Measurements from ENCODE around the gene TMEM123.

TMEM123 gene

DNA sequence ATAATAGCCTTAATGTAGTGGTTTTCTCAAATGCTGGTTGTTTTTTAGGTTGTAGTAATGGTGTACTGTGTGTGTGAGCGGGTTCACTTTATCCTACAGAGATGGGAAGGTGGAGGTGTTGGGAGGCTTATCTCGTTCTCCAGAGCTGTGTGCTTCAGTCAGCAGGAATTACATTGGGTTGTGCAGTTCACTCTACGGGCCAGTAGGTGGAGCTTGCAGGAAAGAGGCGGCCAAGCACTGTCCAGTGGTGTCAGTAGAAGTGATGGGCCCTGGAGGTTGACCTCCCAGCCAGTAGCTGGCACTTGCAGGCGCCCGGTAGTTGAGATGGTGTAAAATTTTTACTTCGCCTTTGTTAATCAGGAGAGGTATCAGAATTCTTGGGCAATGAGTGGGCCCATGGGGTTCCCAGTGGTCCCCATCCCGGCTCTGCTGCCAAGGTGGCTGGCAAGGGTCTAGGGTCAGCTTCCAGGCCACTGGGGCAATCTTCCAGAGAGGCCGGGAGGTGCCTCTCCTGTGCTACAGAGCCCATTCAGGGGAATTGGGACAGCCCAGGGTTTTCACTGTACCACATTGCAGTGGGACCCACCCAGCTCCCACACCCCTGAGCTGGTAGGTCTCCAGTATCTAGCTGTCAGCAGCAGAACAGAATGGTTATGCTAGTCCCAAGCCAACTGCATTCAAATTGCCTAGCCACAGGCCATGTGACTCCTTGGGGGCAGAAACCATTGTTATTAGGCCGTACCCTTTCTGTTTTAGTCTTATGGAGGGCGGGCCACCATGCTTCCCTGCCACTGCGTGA lies 61.7 kb downstream of the TMEM123 start:
- Histone ChIP-seq H3K36me3 (ENCODE audit: insufficient read depth) (no peaks in the 10 kb centered on the region), H3K4me2 (no peak overlapping the region)
- TF ChIP-seq, protein P1, sequence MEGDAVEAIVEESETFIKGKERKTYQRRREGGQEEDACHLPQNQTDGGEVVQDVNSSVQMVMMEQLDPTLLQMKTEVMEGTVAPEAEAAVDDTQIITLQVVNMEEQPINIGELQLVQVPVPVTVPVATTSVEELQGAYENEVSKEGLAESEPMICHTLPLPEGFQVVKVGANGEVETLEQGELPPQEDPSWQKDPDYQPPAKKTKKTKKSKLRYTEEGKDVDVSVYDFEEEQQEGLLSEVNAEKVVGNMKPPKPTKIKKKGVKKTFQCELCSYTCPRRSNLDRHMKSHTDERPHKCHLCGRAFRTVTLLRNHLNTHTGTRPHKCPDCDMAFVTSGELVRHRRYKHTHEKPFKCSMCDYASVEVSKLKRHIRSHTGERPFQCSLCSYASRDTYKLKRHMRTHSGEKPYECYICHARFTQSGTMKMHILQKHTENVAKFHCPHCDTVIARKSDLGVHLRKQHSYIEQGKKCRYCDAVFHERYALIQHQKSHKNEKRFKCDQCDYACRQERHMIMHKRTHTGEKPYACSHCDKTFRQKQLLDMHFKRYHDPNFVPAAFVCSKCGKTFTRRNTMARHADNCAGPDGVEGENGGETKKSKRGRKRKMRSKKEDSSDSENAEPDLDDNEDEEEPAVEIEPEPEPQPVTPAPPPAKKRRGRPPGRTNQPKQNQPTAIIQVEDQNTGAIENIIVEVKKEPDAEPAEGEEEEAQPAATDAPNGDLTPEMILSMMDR (conservative IDR thresholded peaks at IDR 0.05; ENCODE audit: low read depth, low read length): peak; percentile 88

DNA sequence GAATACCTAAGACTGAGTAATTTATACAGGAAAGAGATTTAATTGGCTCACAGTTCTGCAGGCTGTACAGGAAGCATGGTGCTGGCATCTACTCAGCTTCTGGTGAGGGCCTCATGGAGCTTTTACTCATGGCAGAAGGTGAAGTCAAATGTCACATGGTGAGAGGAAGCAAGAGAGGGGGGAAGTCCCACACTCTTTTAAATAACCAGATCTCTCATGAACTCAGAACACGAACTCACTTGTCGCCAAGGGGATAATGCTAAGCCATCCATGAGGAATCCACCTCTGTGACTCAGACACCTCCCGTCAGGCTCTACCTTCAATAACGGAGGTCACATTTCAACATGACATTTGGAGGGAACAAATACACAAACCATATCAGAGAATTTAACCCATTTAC lies 63.3 kb downstream of the TMEM123 start:
- Histone ChIP-seq H3K27me3 (ENCODE audit: insufficient read depth, low read depth) (no peaks in the 10 kb centered on the region), H4K20me1 (ENCODE audit: insufficient read depth) (no peaks in the 10 kb centered on the region), H3K4me2 (no peak overlapping the region), H3K4me3 (IDR thresholded peaks at IDR 0.05; ENCODE audit: insufficient read depth, low read depth, low read length) (no peak overlapping the region), H3K36me3 (ENCODE audit: insufficient read depth) (no peaks in the 10 kb centered on the region), H3K9ac (no peak overlapping the region), H3K4me1 (ENCODE audit: low read depth, poor library complexity, severe bottlenecking) (peaks cover 11% of the 10 kb centered on the region), H3K27ac (no peak overlapping the region), H3K79me2 (ENCODE audit: insufficient read depth, low read depth) (no peaks in the 10 kb centered on the region), H2AFZ (ENCODE audit: low read depth) (no peak overlapping the region)
- TF ChIP-seq, protein P1 (conservative IDR thresholded peaks at IDR 0.05; ENCODE audit: low read depth, low read length): no peak

More for the DNA sequence above, 61.7 kb downstream of the TMEM123 start:
- no peak overlapping the region for H3K9ac ChIP-seq
- H3K27me3 ChIP-seq (ENCODE audit: insufficient read depth, low read depth): no peaks in the 10 kb centered on the region
- no peak overlapping the region for H3K27ac ChIP-seq
- no peaks in the 10 kb centered on the region for H4K20me1 ChIP-seq (ENCODE audit: insufficient read depth)
- H3K4me3 ChIP-seq (IDR thresholded peaks at IDR 0.05; ENCODE audit: insufficient read depth, low read depth, low read length): no peak overlapping the region
- H2AFZ ChIP-seq (ENCODE audit: low read depth): no peak overlapping the region
- H3K79me2 ChIP-seq (ENCODE audit: insufficient read depth, low read depth): no peaks in the 10 kb centered on the region
- H3K4me1 ChIP-seq (ENCODE audit: low read depth, poor library complexity, severe bottlenecking): peaks cover 11% of the 10 kb centered on the region

DNA sequence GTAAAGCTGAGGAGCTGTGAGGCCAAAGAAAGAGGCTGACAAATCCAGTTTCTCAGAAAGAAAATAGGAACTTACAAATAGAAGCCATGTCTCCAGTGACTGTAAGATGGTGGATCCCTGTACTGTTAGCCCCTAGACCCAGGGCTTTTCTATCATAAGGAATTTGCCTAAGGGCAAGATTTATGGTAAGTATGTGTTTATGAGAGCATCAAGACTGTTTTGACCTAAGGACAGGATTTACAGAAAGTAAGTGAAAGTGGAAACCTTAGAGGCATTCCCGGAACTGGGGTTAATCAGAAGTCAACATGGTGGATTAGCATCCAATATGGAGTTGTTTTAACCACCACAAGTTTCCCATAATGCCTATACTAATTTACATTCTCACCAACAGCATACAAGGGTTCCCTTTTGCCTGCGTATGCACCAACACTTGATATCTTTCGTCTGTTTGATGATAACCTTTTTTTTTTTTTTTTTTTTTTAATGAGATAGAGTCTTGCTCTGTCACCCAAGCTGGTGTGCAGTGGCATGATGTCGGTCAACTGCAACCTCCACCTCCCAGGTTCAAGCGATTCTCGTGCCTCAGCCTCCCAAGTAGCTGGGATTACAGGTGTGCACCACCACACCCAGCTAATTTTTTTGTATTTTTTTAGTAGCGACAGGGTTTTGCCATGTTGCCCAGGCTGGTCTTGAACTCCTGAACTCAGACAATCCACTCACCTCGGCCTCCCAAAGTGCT lies 65.4 kb downstream of the TMEM123 start:
- no peaks in the 10 kb centered on the region for H3K79me2 ChIP-seq (ENCODE audit: insufficient read depth, low read depth)
- H3K36me3 ChIP-seq (ENCODE audit: insufficient read depth): no peaks in the 10 kb centered on the region
- TF ChIP-seq, protein P1 (conservative IDR thresholded peaks at IDR 0.05; ENCODE audit: low read depth, low read length): no peak
- no peak overlapping the region for H3K4me3 ChIP-seq (IDR thresholded peaks at IDR 0.05; ENCODE audit: insufficient read depth, low read depth, low read length)
- H2AFZ ChIP-seq (ENCODE audit: low read depth): no peak overlapping the region
- H3K9ac ChIP-seq: no peak overlapping the region
- H3K27ac ChIP-seq: no peak overlapping the region
- no peaks in the 10 kb centered on the region for H4K20me1 ChIP-seq (ENCODE audit: insufficient read depth)
- H3K4me1 ChIP-seq (ENCODE audit: low read depth, poor library complexity, severe bottlenecking): peaks cover 11% of the 10 kb centered on the region
- no peak overlapping the region for H3K4me2 ChIP-seq
- H3K27me3 ChIP-seq (ENCODE audit: insufficient read depth, low read depth): no peaks in the 10 kb centered on the region

DNA sequence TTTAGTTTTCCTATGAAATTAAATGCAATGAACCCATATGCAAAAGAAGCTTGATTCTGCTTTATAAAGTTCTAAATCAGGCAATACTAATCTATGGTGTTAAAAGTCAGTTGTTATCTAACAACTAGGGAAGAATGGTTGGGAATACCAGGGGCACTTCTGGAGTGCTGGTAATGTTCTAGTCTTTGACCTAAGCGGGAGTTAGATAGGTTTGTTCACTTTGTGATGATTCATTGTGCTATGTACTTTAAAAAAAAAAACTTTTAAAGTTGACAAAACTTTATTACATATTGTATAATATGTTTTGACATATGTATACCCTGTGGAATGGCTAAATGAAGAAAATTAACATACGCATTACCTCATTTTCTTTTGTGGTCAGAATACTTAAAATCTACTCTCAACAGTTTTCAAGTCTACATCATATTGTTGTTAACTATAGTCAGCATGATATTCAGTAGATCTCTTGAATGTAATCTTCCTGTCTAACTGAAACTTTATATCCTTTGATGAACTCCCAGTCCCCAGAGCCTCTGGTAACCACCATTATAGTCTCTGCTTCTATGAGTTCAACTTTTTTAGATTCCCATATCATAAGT lies 66.3 kb downstream of the TMEM123 start:
- Histone ChIP-seq H3K4me2 (no peak overlapping the region), H3K79me2 (ENCODE audit: insufficient read depth, low read depth) (no peaks in the 10 kb centered on the region), H3K27ac (no peak overlapping the region), H3K27me3 (ENCODE audit: insufficient read depth, low read depth) (no peaks in the 10 kb centered on the region), H4K20me1 (ENCODE audit: insufficient read depth) (no peaks in the 10 kb centered on the region), H3K4me3 (IDR thresholded peaks at IDR 0.05; ENCODE audit: insufficient read depth, low read depth, low read length) (no peak overlapping the region), H3K36me3 (ENCODE audit: insufficient read depth) (no peaks in the 10 kb centered on the region), H3K4me1 (ENCODE audit: low read depth, poor library complexity, severe bottlenecking) (peaks cover 10% of the 10 kb centered on the region), H3K9ac (no peak overlapping the region), H2AFZ (ENCODE audit: low read depth) (no peak overlapping the region)
- TF ChIP-seq, protein P1 (conservative IDR thresholded peaks at IDR 0.05; ENCODE audit: low read depth, low read length): no peak
